Measurements from ENCODE around the gene TTBK1.

DNA sequence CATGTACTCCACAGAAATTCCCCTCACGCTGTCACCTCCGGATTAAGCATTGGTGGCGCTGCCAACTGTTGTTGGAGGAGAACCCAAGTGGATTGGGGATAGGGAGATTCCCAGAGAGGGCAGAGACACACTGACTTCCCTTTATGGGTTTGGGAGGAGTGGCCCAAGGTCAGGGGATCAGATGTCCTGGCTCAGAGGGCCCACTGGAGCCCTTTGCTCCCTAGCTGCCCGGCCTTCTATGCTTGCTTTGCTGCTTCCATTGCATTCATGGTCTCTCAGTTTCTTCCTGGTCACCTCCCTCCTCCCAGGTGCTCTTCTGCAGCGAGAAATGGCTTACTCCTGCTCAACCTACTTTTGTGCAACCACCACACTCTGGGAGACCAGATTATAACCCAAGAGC, 46.9 kb upstream of the TTBK1 start:
- TF ChIP-seq GATA1 (IDR thresholded peaks at IDR 0.05; ENCODE audit: low read depth, low read length) = no peak
- TF ChIP-seq POLR2A (IDR thresholded peaks at IDR 0.05; ENCODE audit: low read length) = no peak
